Trophoblast cell (in vitro differentiated cells and primary cell): ENCODE results near the gene CNR2.

Experiments used
- DNase-seq, 2 donors: peaks; one replicate each; pipeline ENCODE4 v3.0.0-alpha.2; 2016
- H2AFZ ChIP-seq: 2 replicates; pipeline ENCODE4 v1.6.1; 2013; ENCODE audit warnings: low read length, moderate library complexity, mild to moderate bottlenecking; ENCODE audit not compliant: insufficient read depth, poor library complexity
- H2AK5ac ChIP-seq: 2 replicates; pipeline ENCODE4 v1.6.1; 2013; ENCODE audit warnings: mild to moderate bottlenecking, low read length
- H2BK120ac ChIP-seq: 2 replicates; pipeline ENCODE4 v1.6.1; 2013; ENCODE audit warnings: low read length, mild to moderate bottlenecking, moderate library complexity; ENCODE audit not compliant: insufficient read depth, poor library complexity
- H2BK12ac ChIP-seq: 2 replicates; pipeline ENCODE4 v1.6.1; 2013; ENCODE audit warnings: mild to moderate bottlenecking, low read length, moderate library complexity
- H2BK5ac ChIP-seq: 2 replicates; pipeline ENCODE4 v1.6.1; 2013; ENCODE audit warnings: low read length, low read depth, moderate library complexity, mild to moderate bottlenecking; ENCODE audit not compliant: poor library complexity
- H3K14ac ChIP-seq: 2 replicates; pipeline ENCODE4 v1.6.1; 2013; ENCODE audit warnings: mild to moderate bottlenecking, low read length
- H3K18ac ChIP-seq: 2 replicates; pipeline ENCODE4 v1.6.1; 2013; ENCODE audit warnings: mild to moderate bottlenecking, low read length
- H3K23ac ChIP-seq: 2 replicates; pipeline ENCODE4 v1.6.1; 2013; ENCODE audit warnings: low read length
- H3K27ac ChIP-seq: 2 replicates; pipeline ENCODE4 v1.5.1; 2013; ENCODE audit warnings: low read depth, mild to moderate bottlenecking, inconsistent platforms, low read length, moderate library complexity
- H3K27me3 ChIP-seq: 2 replicates; pipeline ENCODE4 v1.6.1; 2013; ENCODE audit warnings: inconsistent platforms, mild to moderate bottlenecking, low read length, moderate library complexity; ENCODE audit not compliant: insufficient read depth
- H3K36me3 ChIP-seq, 2 experiments: 1 replicate in 1 of 2; 2 replicates in 1 of 2; pipeline ENCODE4 v1.6.1; 2013; ENCODE audit warnings: low read length in 2 of 2, mild to moderate bottlenecking in 2 of 2, moderate library complexity in 1 of 2; ENCODE audit not compliant: insufficient read depth in 2 of 2, control insufficient read depth in 1 of 2
- H3K4ac ChIP-seq: 2 replicates; pipeline ENCODE4 v1.6.1; 2013; ENCODE audit warnings: low read depth, mild to moderate bottlenecking, low read length, moderate library complexity
- H3K4me1 ChIP-seq, 2 experiments: 1 replicate in 1 of 2; 2 replicates in 1 of 2; pipeline ENCODE4 v1.6.1; 2013; ENCODE audit warnings: low read length in 2 of 2, mild to moderate bottlenecking in 2 of 2, moderate library complexity in 1 of 2; ENCODE audit not compliant: insufficient read depth in 2 of 2, control insufficient read depth in 1 of 2
- H3K4me2 ChIP-seq: 2 replicates; pipeline ENCODE4 v1.6.1; 2013; ENCODE audit warnings: inconsistent platforms, mild to moderate bottlenecking, low read length, moderate library complexity
- H3K4me3 ChIP-seq: 2 replicates; pipeline ENCODE4 v1.5.1; 2013; ENCODE audit warnings: mild to moderate bottlenecking, low read depth, low read length, inconsistent platforms
- H3K79me1 ChIP-seq: one replicate; pipeline ENCODE4 v1.6.1; 2013; ENCODE audit warnings: low read length
- H3K79me2 ChIP-seq: 2 replicates; pipeline ENCODE4 v1.6.1; 2013; ENCODE audit warnings: low read length, mild to moderate bottlenecking; ENCODE audit not compliant: control insufficient read depth, insufficient read depth, poor library complexity
- H3K9ac ChIP-seq: 2 replicates; pipeline ENCODE4 v1.6.1; 2013; ENCODE audit warnings: mild to moderate bottlenecking, low read length
- H3K9me3 ChIP-seq: 2 replicates; pipeline ENCODE4 v1.6.1; 2013; ENCODE audit warnings: low read depth, mild to moderate bottlenecking, control low read depth, inconsistent platforms, low read length; ENCODE audit not compliant: insufficient read depth
- H4K12ac ChIP-seq: 2 replicates; pipeline ENCODE4 v1.6.1; 2013; ENCODE audit warnings: low read depth, mild to moderate bottlenecking, low read length, moderate library complexity
- H4K8ac ChIP-seq: 2 replicates; pipeline ENCODE4 v1.6.1; 2013; ENCODE audit warnings: low read depth, mild to moderate bottlenecking, low read length, moderate library complexity
- H4K91ac ChIP-seq: one replicate; pipeline ENCODE4 v1.6.1; 2013; ENCODE audit warnings: low read depth, mild to moderate bottlenecking, low read length, moderate library complexity
- WGBS: extraction: QIAGEN DNeasy Blood & Tissue Kit; methylation state at CpG from one replicate; pipeline ENCODE4 v1.1.7; 2013; ENCODE audit warnings: missing lambda C conversion rate; ENCODE audit not compliant: insufficient read length, insufficient coverage; ENCODE audit errors: extremely low coverage; 5-methylcytosine and 5-hydroxymethylcytosine counted together

CNR2 gene

GRCh38 chr1:23867542-23867894, 45.6 kb downstream of the CNR2 start:
- Histone ChIP-seq H3K4me2 (peak overlapping the region; percentile 95), H3K9ac (no peak overlapping the region), H2BK5ac (no peak overlapping the region), H3K79me1 (peaks cover 4% of the 10 kb centered on the region), H3K14ac (no peak overlapping the region), H4K8ac (no peak overlapping the region), H3K4ac (no peak overlapping the region), H3K4me3 (peak overlapping the region; percentile 86), H3K4me1 (peaks cover 2 to 6% of the 10 kb centered on the region in 2 experiments), H2AFZ (peak overlapping the region; percentile 83), H3K23ac (no peak overlapping the region), H3K18ac (no peak overlapping the region), H3K79me2 (no peaks in the 10 kb centered on the region), H4K91ac (no peak overlapping the region), H2BK12ac (no peak overlapping the region), H2AK5ac (no peak overlapping the region), H2BK120ac (no peak overlapping the region), H3K9me3 (no peaks in the 10 kb centered on the region), H4K12ac (no peak overlapping the region), H3K27me3 (peaks cover 6% of the 10 kb centered on the region), H3K36me3 (no peaks in the 10 kb centered on the region), H3K27ac (no peak overlapping the region)
- WGBS = no CpG with 5 or more reads among the region's 17 CpGs
- no peak for DNase-seq

- H3K27me3 ChIP-seq = peaks cover 6% of the 10 kb centered on the region
- no CpG with 5 or more reads among the region's 4 CpGs for WGBS
- H3K4me2 ChIP-seq = no peak overlapping the region
- no peak overlapping the region for H3K14ac ChIP-seq
- H3K4me1 ChIP-seq = peaks cover 2 to 6% of the 10 kb centered on the region in 2 experiments
- H2AFZ ChIP-seq = peak overlapping the region; percentile 18
- H3K79me1 ChIP-seq = peaks cover 4% of the 10 kb centered on the region
- H4K8ac ChIP-seq = no peak overlapping the region
- no peak overlapping the region for H3K27ac ChIP-seq
- no peak overlapping the region for H4K12ac ChIP-seq
- H2BK12ac ChIP-seq = no peak overlapping the region
- no peak overlapping the region for H3K9ac ChIP-seq
- no peak overlapping the region for H4K91ac ChIP-seq
- H3K18ac ChIP-seq = no peak overlapping the region
- no peaks in the 10 kb centered on the region for H3K36me3 ChIP-seq
- peak; percentile 37 to 39 for DNase-seq
- H3K23ac ChIP-seq = no peak overlapping the region
- no peak overlapping the region for H3K4me3 ChIP-seq
- H3K9me3 ChIP-seq = no peaks in the 10 kb centered on the region
- no peak overlapping the region for H2BK120ac ChIP-seq
- no peaks in the 10 kb centered on the region for H3K79me2 ChIP-seq
- no peak overlapping the region for H2AK5ac ChIP-seq
- no peak overlapping the region for H2BK5ac ChIP-seq
- no peak overlapping the region for H3K4ac ChIP-seq
Observed at GRCh38 chr1:23865543-23865930, 47.6 kb downstream of the CNR2 start.

GRCh38 chr1:23864801-23865542, 48.2 kb downstream of the CNR2 start:
- Histone ChIP-seq H3K27ac (no peak overlapping the region), H3K4ac (no peak overlapping the region), H3K14ac (no peak overlapping the region), H2BK5ac (no peak overlapping the region), H4K91ac (no peak overlapping the region), H4K8ac (no peak overlapping the region), H4K12ac (no peak overlapping the region), H2AK5ac (no peak overlapping the region), H2AFZ (peak overlapping the region; percentile 18), H3K4me3 (no peak overlapping the region), H3K79me1 (peaks cover 4% of the 10 kb centered on the region), H2BK120ac (no peak overlapping the region), H3K9ac (no peak overlapping the region), H3K36me3 (no peaks in the 10 kb centered on the region), H3K18ac (no peak overlapping the region), H3K9me3 (no peaks in the 10 kb centered on the region), H3K79me2 (no peaks in the 10 kb centered on the region), H2BK12ac (no peak overlapping the region), H3K4me2 (no peak overlapping the region), H3K27me3 (peaks cover 6% of the 10 kb centered on the region), H3K23ac (no peak overlapping the region), H3K4me1 (peaks cover 2 to 6% of the 10 kb centered on the region in 2 experiments)
- no CpG with 5 or more reads among the region's 13 CpGs for WGBS
- DNase-seq = no peak

- no peak overlapping the region for H2AK5ac ChIP-seq
- peaks cover 4% of the 10 kb centered on the region for H3K27me3 ChIP-seq
- WGBS = no CpG with 5 or more reads among the region's 3 CpGs
- H3K79me1 ChIP-seq = no peaks in the 10 kb centered on the region
- no peaks in the 10 kb centered on the region for H3K9me3 ChIP-seq
- DNase-seq = no peak
- H3K14ac ChIP-seq = no peak overlapping the region
- peaks cover 2% of the 10 kb centered on the region in 2 experiments for H3K4me1 ChIP-seq
- H3K4ac ChIP-seq = no peak overlapping the region
- H2AFZ ChIP-seq = no peak overlapping the region
- no peak overlapping the region for H2BK120ac ChIP-seq
- no peak overlapping the region for H3K4me3 ChIP-seq
- no peak overlapping the region for H3K18ac ChIP-seq
- no peak overlapping the region for H4K8ac ChIP-seq
- H3K4me2 ChIP-seq = no peak overlapping the region
- no peak overlapping the region for H2BK12ac ChIP-seq
- H3K23ac ChIP-seq = no peak overlapping the region
- H4K91ac ChIP-seq = no peak overlapping the region
- no peak overlapping the region for H4K12ac ChIP-seq
- H3K27ac ChIP-seq = no peak overlapping the region
- no peak overlapping the region for H3K9ac ChIP-seq
- H2BK5ac ChIP-seq = no peak overlapping the region
- no peaks in the 10 kb centered on the region for H3K36me3 ChIP-seq
- H3K79me2 ChIP-seq = no peaks in the 10 kb centered on the region
Observed at GRCh38 chr1:23862640-23863039, 50.5 kb downstream of the CNR2 start.
